GM12878 (cell line): ENCODE data around the gene CLEC17A. TPM values are rescaled to one million over a fixed set of nuclear protein-coding genes. Genes with fewer than 3 reads are reported as not detected.

Experiments
- ATAC-seq: fragments of 200-7000 bp; cut with Tn5 transposase; 3 replicates; pipeline ENCODE4 v1.9.1; 2020; ENCODE audit warnings: mild to moderate bottlenecking, moderate library complexity
- BruUV-seq: library from RNA; stranded (reverse); fragments of 400-500 nt; replicated peaks from 2 replicates; lab custom pipeline; 2021; lab: Mats Ljungman, UMichigan
- CTCF ChIA-PET: fragments of 300-600 bp; sonication (Branson Sonifier 250); formaldehyde crosslinking; extraction: SDS; loops from one replicate; lab custom pipeline; 2021; ENCODE audit warnings: inconsistent platforms; lab: Yijun Ruan, JAX
- POLR2A ChIA-PET: fragments of 350-600 bp; formaldehyde crosslinking; extraction: SDS; loops from one replicate; lab custom pipeline; 2021; ENCODE audit warnings: inconsistent platforms; lab: Charles Lee
- RAD21 ChIA-PET: fragments of 300-600 bp; sonication (Branson Sonifier 250); formaldehyde crosslinking; loops from one replicate; lab custom pipeline; 2023; ENCODE audit warnings: antibody characterized with exemption; ENCODE audit not compliant: unreplicated experiment; lab: Charles Lee
- SMC1A ChIA-PET: fragments of 300-600 bp; sonication (Branson Sonifier 250); formaldehyde crosslinking; loops from one replicate; lab custom pipeline; 2023; ENCODE audit not compliant: unreplicated experiment, uncharacterized antibody; lab: Charles Lee
- DNase-seq: peaks from one replicate; pipeline ENCODE4 v3.0.0-alpha.2; 2011; ENCODE audit warnings: low read depth, low spot score
- FAIRE-seq: peaks from 3 replicates; lab custom pipeline; 2011; peaks lifted over from hg19 to GRCh38; lab: Jason Lieb, UNC
- H2AFZ ChIP-seq: 2 replicates; pipeline ENCODE4 v1.6.0; 2011; ENCODE audit warnings: low read depth, low read length, control low read depth; ENCODE audit not compliant: control insufficient read depth
- H3K27ac ChIP-seq: 2 replicates; pipeline ENCODE4 v1.5.1; 2011; ENCODE audit warnings: control low read depth; ENCODE audit not compliant: control insufficient read depth, insufficient read depth
- H3K27me3 ChIP-seq, 2 experiments: replicated peaks in 1 of 2; 2 replicates each; pipeline versions ENCODE4 v1.6.0 to v1.6.1; 2011; ENCODE audit warnings: low read length in 1 of 2; ENCODE audit not compliant: control insufficient read depth in 2 of 2, insufficient read depth in 2 of 2
- H3K36me3 ChIP-seq, 2 experiments: 2 replicates each; pipeline ENCODE4 v1.5.1; 2011; ENCODE audit warnings: low read length in 1 of 2; ENCODE audit not compliant: control insufficient read depth in 2 of 2, insufficient read depth in 2 of 2
- H3K4me1 ChIP-seq: 2 replicates; pipeline ENCODE4 v1.6.1; 2011; ENCODE audit warnings: mild to moderate bottlenecking, low read length, moderate library complexity, mixed read lengths; ENCODE audit not compliant: control insufficient read depth, insufficient read depth
- H3K4me2 ChIP-seq: 2 replicates; pipeline ENCODE4 v1.6.0; 2011; ENCODE audit warnings: control low read depth; ENCODE audit not compliant: control insufficient read depth, insufficient read depth
- H3K4me3 ChIP-seq: fragments of 200-600 bp; sonication (generic); 2 replicates; pipeline ENCODE4 v1.5.1; 2016
- H3K79me2 ChIP-seq: 2 replicates; pipeline ENCODE4 v1.6.0; 2011; ENCODE audit warnings: low read length; ENCODE audit not compliant: control insufficient read depth, insufficient read depth
- H3K9ac ChIP-seq: 2 replicates; pipeline ENCODE4 v1.8.0; 2011; ENCODE audit warnings: low read length, control low read depth, mixed read lengths; ENCODE audit not compliant: control insufficient read depth, insufficient read depth
- H3K9me3 ChIP-seq: replicated peaks from 3 replicates; pipeline ENCODE4 v1.5.1; 2011; ENCODE audit warnings: mild to moderate bottlenecking, low read length; ENCODE audit not compliant: control insufficient read depth, insufficient read depth
- H4K20me1 ChIP-seq: 2 replicates; pipeline ENCODE4 v1.6.0; 2011; ENCODE audit not compliant: control insufficient read depth, insufficient read depth
- EZH2 ChIP-seq: IDR thresholded peaks from 2 replicates; pipeline ENCODE4 v1.6.1; 2012; ENCODE audit warnings: low read depth, mild to moderate bottlenecking, control low read depth, inconsistent platforms, low read length, borderline replicate concordance; ENCODE audit not compliant: control insufficient read depth
- JUND ChIP-seq: IDR thresholded peaks from 2 replicates; pipeline ENCODE4 v1.6.1; 2012; ENCODE audit warnings: low read depth, mild to moderate bottlenecking, low read length, improper control_type of control experiment, moderate library complexity
- MTA3 ChIP-seq: IDR thresholded peaks from 2 replicates; pipeline ENCODE4 v1.6.1; 2012; ENCODE audit warnings: low read length, inconsistent platforms, borderline replicate concordance
- POLR2A ChIP-seq: IDR thresholded peaks from 2 replicates; pipeline ENCODE4 v1.6.1; 2011; ENCODE audit warnings: low read depth, mild to moderate bottlenecking, low read length
- ZZZ3 ChIP-seq: IDR thresholded peaks from 2 replicates; pipeline ENCODE4 v1.6.1; 2011; ENCODE audit warnings: low read depth; ENCODE audit not compliant: control insufficient read depth, insufficient read length
- WGBS: methylation state at CpG from one replicate; pipeline ENCODE4 v1.1.6; 2016; ENCODE audit warnings: low lambda C conversion rate; ENCODE audit not compliant: insufficient replicate concordance, insufficient coverage; ENCODE audit errors: missing lambda C conversion rate; 5-methylcytosine and 5-hydroxymethylcytosine counted together
- in situ Hi-C: fragments of 300-500 bp; cut with MboI; formaldehyde crosslinking; loops from 9 replicates; pipeline ENCODE4 v1.14.3; 2018; ENCODE audit warnings: mixed read lengths
- intact Hi-C: fragments of 100-400 bp; cut with micrococcal nuclease; formaldehyde crosslinking; loops from one replicate; pipeline ENCODE4 v1.14.2; 2022; ENCODE audit not compliant: unreplicated experiment
- polyA plus RNA-seq, 11 experiments: library from polyadenylated mRNA; depleted of rRNA in 4 of 11; unstranded in 6 of 11; stranded (reverse) in 5 of 11; fragments of >200 nt; fragmentation: Nextera tagmentation in 4 of 11; fragmentation: Illumina TruSeq in 1 of 11; extraction: Ambion mirVana in 4 of 11; extraction: Trizol in 1 of 11; gene quantifications; 1 replicate in 1 of 11; 2 replicates in 10 of 11; pipeline versions ENCODE4 v1.2.1 to v1.2.3, GENCODE V29; 2011 to 2016; ENCODE audit warnings: inconsistent platforms in 2 of 11, missing spikeins in 2 of 11, low read depth in 1 of 11
- total RNA-seq, 4 experiments: library from RNA; depleted of rRNA in 3 of 4; stranded (reverse); fragments of >200 nt in 3 of 4; fragmentation: Illumina TruSeq in 1 of 4; extraction: Trizol in 1 of 4; gene quantifications; 2 replicates each; pipeline versions ENCODE4 v1.2.1 to v1.2.3, GENCODE V29; 2013 to 2021
- TF ChIP-seq, protein P1 (sequence below): fragments of 450-650 bp; IDR thresholded peaks from 2 replicates; pipeline ENCODE4 v1.6.1; 2018; ENCODE audit warnings: mild to moderate bottlenecking, low read depth, moderate library complexity; ENCODE audit not compliant: partially characterized antibody
- TF ChIP-seq, protein P2 (sequence below): fragments of 450-650 bp; IDR thresholded peaks from 2 replicates; pipeline ENCODE4 v1.6.1; 2017; ENCODE audit warnings: borderline replicate concordance
- TF ChIP-seq, protein P3 (sequence below): IDR thresholded peaks from 2 replicates; pipeline ENCODE4 v1.6.1; 2011; ENCODE audit warnings: low read depth, mild to moderate bottlenecking, low read length, moderate library complexity, borderline replicate concordance; ENCODE audit errors: extremely low read depth
- TF ChIP-seq, protein P4 (sequence below): fragments of 450-650 bp; formaldehyde crosslinking; IDR thresholded peaks from 2 replicates; pipeline ENCODE4 v1.5.0; 2022; ENCODE audit warnings: mild to moderate bottlenecking, missing genetic modification characterization

CLEC17A gene
- total and polyA plus RNA-seq, 10 of the 15 experiments (the other 5 are each of a cell fraction or from before 2014, with no cell fraction given) = 12.9 to 131 (median 97.3) TPM

DNA sequence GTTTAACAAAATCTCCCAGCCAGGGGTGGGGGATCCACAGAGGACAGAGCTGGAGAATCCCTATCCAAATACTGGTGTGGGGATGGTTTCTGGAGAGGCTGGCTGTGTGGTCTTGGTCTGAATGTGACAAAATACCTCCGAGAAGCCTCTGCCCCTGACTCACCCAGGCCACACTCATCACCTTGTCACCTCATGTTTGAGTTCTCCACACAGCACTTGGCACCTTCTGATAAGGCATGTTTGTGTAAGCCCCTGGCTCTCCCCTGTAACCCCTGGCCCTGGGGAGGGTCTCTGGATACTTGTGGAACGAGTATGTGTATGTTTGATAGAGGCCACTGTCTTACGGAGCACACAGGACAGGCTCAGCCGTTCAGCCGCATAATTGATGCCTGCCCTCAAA, 38.8 kb upstream of the CLEC17A start:
- H3K9ac ChIP-seq = no peak overlapping the region
- TF ChIP-seq, protein P1, sequence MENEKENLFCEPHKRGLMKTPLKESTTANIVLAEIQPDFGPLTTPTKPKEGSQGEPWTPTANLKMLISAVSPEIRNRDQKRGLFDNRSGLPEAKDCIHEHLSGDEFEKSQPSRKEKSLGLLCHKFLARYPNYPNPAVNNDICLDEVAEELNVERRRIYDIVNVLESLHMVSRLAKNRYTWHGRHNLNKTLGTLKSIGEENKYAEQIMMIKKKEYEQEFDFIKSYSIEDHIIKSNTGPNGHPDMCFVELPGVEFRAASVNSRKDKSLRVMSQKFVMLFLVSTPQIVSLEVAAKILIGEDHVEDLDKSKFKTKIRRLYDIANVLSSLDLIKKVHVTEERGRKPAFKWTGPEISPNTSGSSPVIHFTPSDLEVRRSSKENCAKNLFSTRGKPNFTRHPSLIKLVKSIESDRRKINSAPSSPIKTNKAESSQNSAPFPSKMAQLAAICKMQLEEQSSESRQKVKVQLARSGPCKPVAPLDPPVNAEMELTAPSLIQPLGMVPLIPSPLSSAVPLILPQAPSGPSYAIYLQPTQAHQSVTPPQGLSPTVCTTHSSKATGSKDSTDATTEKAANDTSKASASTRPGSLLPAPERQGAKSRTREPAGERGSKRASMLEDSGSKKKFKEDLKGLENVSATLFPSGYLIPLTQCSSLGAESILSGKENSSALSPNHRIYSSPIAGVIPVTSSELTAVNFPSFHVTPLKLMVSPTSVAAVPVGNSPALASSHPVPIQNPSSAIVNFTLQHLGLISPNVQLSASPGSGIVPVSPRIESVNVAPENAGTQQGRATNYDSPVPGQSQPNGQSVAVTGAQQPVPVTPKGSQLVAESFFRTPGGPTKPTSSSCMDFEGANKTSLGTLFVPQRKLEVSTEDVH = no peak
- TF ChIP-seq EZH2 (no peak), POLR2A (no peak), JUND (no peak), ZZZ3 (no peak), MTA3 (no peak)
- TF ChIP-seq, protein P2, sequence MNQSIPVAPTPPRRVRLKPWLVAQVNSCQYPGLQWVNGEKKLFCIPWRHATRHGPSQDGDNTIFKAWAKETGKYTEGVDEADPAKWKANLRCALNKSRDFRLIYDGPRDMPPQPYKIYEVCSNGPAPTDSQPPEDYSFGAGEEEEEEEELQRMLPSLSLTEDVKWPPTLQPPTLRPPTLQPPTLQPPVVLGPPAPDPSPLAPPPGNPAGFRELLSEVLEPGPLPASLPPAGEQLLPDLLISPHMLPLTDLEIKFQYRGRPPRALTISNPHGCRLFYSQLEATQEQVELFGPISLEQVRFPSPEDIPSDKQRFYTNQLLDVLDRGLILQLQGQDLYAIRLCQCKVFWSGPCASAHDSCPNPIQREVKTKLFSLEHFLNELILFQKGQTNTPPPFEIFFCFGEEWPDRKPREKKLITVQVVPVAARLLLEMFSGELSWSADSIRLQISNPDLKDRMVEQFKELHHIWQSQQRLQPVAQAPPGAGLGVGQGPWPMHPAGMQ = no peak
- TF ChIP-seq, protein P3, sequence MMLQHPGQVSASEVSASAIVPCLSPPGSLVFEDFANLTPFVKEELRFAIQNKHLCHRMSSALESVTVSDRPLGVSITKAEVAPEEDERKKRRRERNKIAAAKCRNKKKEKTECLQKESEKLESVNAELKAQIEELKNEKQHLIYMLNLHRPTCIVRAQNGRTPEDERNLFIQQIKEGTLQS = no peak
- TF ChIP-seq, protein P4, sequence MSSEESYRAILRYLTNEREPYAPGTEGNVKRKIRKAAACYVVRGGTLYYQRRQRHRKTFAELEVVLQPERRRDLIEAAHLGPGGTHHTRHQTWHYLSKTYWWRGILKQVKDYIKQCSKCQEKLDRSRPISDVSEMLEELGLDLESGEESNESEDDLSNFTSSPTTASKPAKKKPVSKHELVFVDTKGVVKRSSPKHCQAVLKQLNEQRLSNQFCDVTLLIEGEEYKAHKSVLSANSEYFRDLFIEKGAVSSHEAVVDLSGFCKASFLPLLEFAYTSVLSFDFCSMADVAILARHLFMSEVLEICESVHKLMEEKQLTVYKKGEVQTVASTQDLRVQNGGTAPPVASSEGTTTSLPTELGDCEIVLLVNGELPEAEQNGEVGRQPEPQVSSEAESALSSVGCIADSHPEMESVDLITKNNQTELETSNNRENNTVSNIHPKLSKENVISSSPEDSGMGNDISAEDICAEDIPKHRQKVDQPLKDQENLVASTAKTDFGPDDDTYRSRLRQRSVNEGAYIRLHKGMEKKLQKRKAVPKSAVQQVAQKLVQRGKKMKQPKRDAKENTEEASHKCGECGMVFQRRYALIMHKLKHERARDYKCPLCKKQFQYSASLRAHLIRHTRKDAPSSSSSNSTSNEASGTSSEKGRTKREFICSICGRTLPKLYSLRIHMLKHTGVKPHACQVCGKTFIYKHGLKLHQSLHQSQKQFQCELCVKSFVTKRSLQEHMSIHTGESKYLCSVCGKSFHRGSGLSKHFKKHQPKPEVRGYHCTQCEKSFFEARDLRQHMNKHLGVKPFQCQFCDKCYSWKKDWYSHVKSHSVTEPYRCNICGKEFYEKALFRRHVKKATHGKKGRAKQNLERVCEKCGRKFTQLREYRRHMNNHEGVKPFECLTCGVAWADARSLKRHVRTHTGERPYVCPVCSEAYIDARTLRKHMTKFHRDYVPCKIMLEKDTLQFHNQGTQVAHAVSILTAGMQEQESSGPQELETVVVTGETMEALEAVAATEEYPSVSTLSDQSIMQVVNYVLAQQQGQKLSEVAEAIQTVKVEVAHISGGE = no peak
- RAD21 ChIA-PET = no interaction called here
- no peak overlapping the region for H3K27ac ChIP-seq
- no peak overlapping the region for H2AFZ ChIP-seq
- in situ Hi-C loops (no loop called here), intact Hi-C loops (no loop called here)
- no TSS peak for BruUV-seq
- no peaks in the 10 kb centered on the region for H3K9me3 ChIP-seq
- ATAC-seq (no peak), DNase-seq (no peak), FAIRE-seq (no peak)
- no peaks in the 10 kb centered on the region; the same call in none of the 2 replicates for H3K79me2 ChIP-seq
- H3K36me3 ChIP-seq = no peaks in the 10 kb centered on the region; a peak in 4 of 4 replicates
- H3K4me3 ChIP-seq = no peak overlapping the region
- CTCF ChIA-PET = no interaction called here
- H3K4me1 ChIP-seq = no peaks in the 10 kb centered on the region
- H3K4me2 ChIP-seq = no peak overlapping the region
- SMC1A ChIA-PET = no interaction called here
- H3K27me3 ChIP-seq = no peaks in the 10 kb centered on the region
- POLR2A ChIA-PET = no interaction called here
- WGBS = 81% methylated on average over 5 of the region's 5 CpGs
- H4K20me1 ChIP-seq = no peaks in the 10 kb centered on the region
